Fibroblast of lung (primary cell): ENCODE data around the gene CBR1. TPM values are rescaled to one million over a fixed set of nuclear protein-coding genes. Genes with fewer than 3 reads are reported as not detected.

Experiments used
- DNase-seq, 2 donors: peaks; one replicate each; pipeline versions ENCODE4 v3.0.0 to v3.0.0-alpha.2; 2010; ENCODE audit warnings: low read depth in 2 of 2
- H2AFZ ChIP-seq: 2 replicates; pipeline ENCODE4 v1.5.1; 2012; ENCODE audit warnings: low read length, control low read depth, inconsistent platforms
- H3K27ac ChIP-seq: 2 replicates; pipeline ENCODE4 v1.5.1; 2011; ENCODE audit warnings: low read length, control low read depth; ENCODE audit not compliant: insufficient read depth
- H3K27me3 ChIP-seq: 2 replicates; pipeline ENCODE4 v1.5.1; 2011; ENCODE audit warnings: mild to moderate bottlenecking, low read length; ENCODE audit not compliant: control insufficient read depth, insufficient read depth
- H3K36me3 ChIP-seq: 2 replicates; pipeline ENCODE4 v1.5.1; 2011; ENCODE audit warnings: low read length; ENCODE audit not compliant: control insufficient read depth, insufficient read depth
- H3K4me1 ChIP-seq: 2 replicates; pipeline ENCODE4 v1.5.1; 2011; ENCODE audit warnings: low read length; ENCODE audit not compliant: control insufficient read depth, insufficient read depth; ENCODE audit errors: extremely low read depth
- H3K4me2 ChIP-seq: 2 replicates; pipeline ENCODE4 v1.5.1; 2011; ENCODE audit warnings: low read length, control low read depth; ENCODE audit not compliant: insufficient read depth; ENCODE audit errors: extremely low read depth
- H3K4me3 ChIP-seq, 4 experiments: fragments of 200-600 bp in 1 of 4; sonication (generic) in 1 of 4; replicated peaks in 1 of 4; 2 replicates each; pipeline ENCODE4 v1.5.1; 2011 to 2016; ENCODE audit warnings: low read length in 4 of 4, low read depth in 3 of 4, mild to moderate bottlenecking in 3 of 4, control low read depth in 2 of 4, inconsistent platforms in 1 of 4, mixed read lengths in 1 of 4; ENCODE audit not compliant: insufficient read depth in 1 of 4; ENCODE audit errors: control extremely low read depth in 1 of 4
- H3K79me2 ChIP-seq: 2 replicates; pipeline ENCODE4 v1.5.1; 2012; ENCODE audit warnings: mild to moderate bottlenecking, low read length, inconsistent platforms; ENCODE audit not compliant: control insufficient read depth, insufficient read depth
- H3K9ac ChIP-seq: 2 replicates; pipeline ENCODE4 v1.5.1; 2011; ENCODE audit warnings: mild to moderate bottlenecking, low read length, control low read depth; ENCODE audit not compliant: insufficient read depth
- H3K9me3 ChIP-seq: 2 replicates; pipeline ENCODE4 v1.5.1; 2012; ENCODE audit warnings: low read depth, low read length; ENCODE audit not compliant: control insufficient read depth, insufficient read depth
- H4K20me1 ChIP-seq: 2 replicates; pipeline ENCODE4 v1.5.1; 2011; ENCODE audit warnings: low read length; ENCODE audit not compliant: control insufficient read depth, insufficient read depth; ENCODE audit errors: extremely low read depth
- CTCF ChIP-seq, 2 donors: IDR thresholded peaks in 1 of 2; conservative IDR thresholded peaks in 1 of 2; 1 replicate in 1 of 2; 2 replicates in 1 of 2; pipeline ENCODE4 v1.5.1; 2011 to 2012; ENCODE audit warnings: low read length in 2 of 2, control low read depth in 1 of 2, inconsistent platforms in 1 of 2, low read depth in 1 of 2, mild to moderate bottlenecking in 1 of 2
- EZH2 ChIP-seq: IDR thresholded peaks from 2 replicates; pipeline ENCODE4 v1.5.1; 2012; ENCODE audit warnings: low read length, control low read depth, mild to moderate bottlenecking; ENCODE audit errors: missing control alignments
- polyA plus RNA-seq, 2 donors: library from polyadenylated mRNA; depleted of rRNA in 1 of 2; stranded (reverse) in 1 of 2; unstranded in 1 of 2; fragments of >200 nt; gene quantifications; 2 replicates each; pipeline ENCODE4 v1.2.1, GENCODE V29; 2011 to 2012; ENCODE audit warnings: missing spikeins in 1 of 2
- total RNA-seq: library from RNA; depleted of rRNA; stranded (reverse); fragments of >200 nt; gene quantifications from 2 replicates; pipeline ENCODE4 v1.2.1, GENCODE V29; 2014

Gene CBR1
- total and polyA plus RNA-seq, 2 donors (not counting 1 experiment from before 2014, with no cell fraction given): 131 to 152 TPM

DNA sequence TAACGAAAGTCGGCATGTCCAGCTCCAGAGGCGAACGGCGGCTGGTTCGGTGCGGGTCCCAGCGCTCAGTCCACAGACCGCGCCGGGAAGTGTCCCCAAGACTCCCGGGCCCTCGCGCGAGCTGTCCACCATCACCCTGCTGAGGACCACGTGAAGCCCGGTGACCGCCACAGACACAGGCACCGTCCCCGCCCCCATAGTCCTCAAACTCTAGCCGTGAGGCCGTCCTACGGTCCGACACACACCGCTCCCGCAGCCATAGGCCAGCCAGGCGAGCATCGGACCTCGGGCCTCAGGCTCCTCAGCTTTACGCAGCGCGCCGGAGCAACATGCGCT, 10.0 kb upstream of the CBR1 start:
- Histone ChIP-seq H3K27me3 (no peaks in the 10 kb centered on the region), H3K9ac (peak overlapping the region; percentile 67), H2AFZ (peak overlapping the region; percentile 79), H3K79me2 (peaks cover 5% of the 10 kb centered on the region), H3K27ac (peak overlapping the region; percentile 86), H3K4me3 (peak overlapping the region; percentile 77 to 96 (median 84)), H4K20me1 (no peaks in the 10 kb centered on the region), H3K9me3 (no peaks in the 10 kb centered on the region), H3K4me2 (peak overlapping the region; percentile 76), H3K4me1 (peaks cover 2% of the 10 kb centered on the region), H3K36me3 (peaks cover 5% of the 10 kb centered on the region)
- TF ChIP-seq CTCF (conservative IDR thresholded peaks at IDR 0.05 in 1 of 2, IDR thresholded peaks at IDR 0.05 in 1 of 2; ENCODE audit: low read depth in 1 of 2, low read length in 2 of 2) (no peak), EZH2 (no peak)
- DNase-seq: no peak

DNA sequence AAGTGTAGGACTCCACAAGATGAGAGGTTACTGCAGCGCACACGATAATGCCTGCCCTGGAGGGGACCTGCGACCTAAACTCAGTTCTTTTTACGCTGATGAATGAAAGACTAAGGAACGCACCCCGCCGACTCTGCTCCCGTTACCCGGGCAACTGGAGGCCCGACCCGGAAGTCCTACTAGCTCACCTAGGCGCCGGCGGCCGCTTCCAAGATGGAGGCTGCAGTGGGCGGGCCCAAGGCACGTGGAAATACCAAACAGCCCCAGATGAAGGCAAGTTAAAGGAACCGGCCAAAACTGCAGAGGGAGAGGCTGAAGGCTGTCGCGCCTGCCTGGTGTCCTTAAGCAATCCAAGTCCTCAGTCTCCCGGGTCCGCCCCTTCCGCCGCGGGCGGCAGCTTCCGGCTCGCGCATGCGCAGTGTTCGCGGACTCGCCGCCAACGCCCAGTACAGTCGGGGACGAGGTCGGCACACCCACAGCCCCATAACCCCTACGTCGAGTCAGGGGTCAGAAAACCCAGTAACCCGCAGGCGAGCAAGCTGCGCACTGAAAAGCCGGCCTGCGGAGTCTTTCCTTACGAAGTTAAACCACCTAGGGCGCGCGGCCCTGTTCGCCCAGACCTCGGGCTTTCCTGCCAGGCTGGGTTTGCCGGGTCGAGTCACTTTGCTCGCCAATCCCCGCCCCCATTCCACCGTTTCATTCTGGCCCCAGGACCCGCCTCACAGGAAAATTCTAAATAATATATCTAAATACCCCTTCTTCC, 9.5 kb upstream of the CBR1 start, which contains the start of gene SETD4:
SETD4 (minus strand) TSS at position 368 of the 763 bp plus-strand sequence. CDS start 1,638 bp downstream, outside the sequence.
- TF ChIP-seq CTCF (conservative IDR thresholded peaks at IDR 0.05 in 1 of 2, IDR thresholded peaks at IDR 0.05 in 1 of 2; ENCODE audit: low read depth in 1 of 2, low read length in 2 of 2) (no peak), EZH2 (no peak)
- no peaks in the 10 kb centered on the region for H3K27me3 ChIP-seq

GRCh38 chr21:36061445-36061844, 8.4 kb upstream of the CBR1 start:
- H3K36me3 ChIP-seq: peaks cover 5% of the 10 kb centered on the region
- H3K9me3 ChIP-seq: no peaks in the 10 kb centered on the region
- no peaks in the 10 kb centered on the region for H3K27me3 ChIP-seq
- no peak overlapping the region for H2AFZ ChIP-seq
- H4K20me1 ChIP-seq: no peaks in the 10 kb centered on the region
- no peak overlapping the region for H3K27ac ChIP-seq
- TF ChIP-seq EZH2 (no peak), CTCF (conservative IDR thresholded peaks at IDR 0.05 in 1 of 2, IDR thresholded peaks at IDR 0.05 in 1 of 2; ENCODE audit: low read depth in 1 of 2, low read length in 2 of 2) (no peak)
- no peak overlapping the region for H3K4me2 ChIP-seq
- H3K79me2 ChIP-seq: peaks cover 5% of the 10 kb centered on the region
- H3K4me1 ChIP-seq: peaks cover 2% of the 10 kb centered on the region
- DNase-seq: no peak
- no peak overlapping the region for H3K4me3 ChIP-seq
- H3K9ac ChIP-seq: no peak overlapping the region

More for the DNA sequence above, 9.5 kb upstream of the CBR1 start, which contains the start of gene SETD4:
- peak within 1 kb of the TSS; percentile 77 to 96 (median 84) for H3K4me3 ChIP-seq
- no peaks in the 10 kb centered on the region for H4K20me1 ChIP-seq
- H2AFZ ChIP-seq: peak within 1 kb of the TSS; percentile 79
- peaks cover 5% of the 10 kb centered on the region for H3K36me3 ChIP-seq
- no peaks in the 10 kb centered on the region for H3K9me3 ChIP-seq
- H3K79me2 ChIP-seq: peaks cover 5% of the 10 kb centered on the region
- DNase-seq: peak; percentile 92 to 94
- H3K4me2 ChIP-seq: peak within 1 kb of the TSS; percentile 81
- peak within 1 kb of the TSS; percentile 67 for H3K9ac ChIP-seq
- H3K4me1 ChIP-seq: peaks cover 2% of the 10 kb centered on the region
- peak within 1 kb of the TSS; percentile 86 for H3K27ac ChIP-seq
